Esophagus (tissue), 2 donors: ENCODE measurements around the gene MESD. TPM values are rescaled to one million over a fixed set of nuclear protein-coding genes. Genes with fewer than 3 reads are reported as not detected.
A peak's percentile ranks its signal among the peaks of the same experiment; 100 is the strongest.

Experiments used
- H3K27ac ChIP-seq, 2 donors: one replicate each; pipeline ENCODE4 v1.5.1; 2013; ENCODE audit warnings: low read depth in 2 of 2, mild to moderate bottlenecking in 2 of 2, inconsistent platforms in 1 of 2, low read length in 1 of 2, moderate library complexity in 1 of 2
- H3K27me3 ChIP-seq, 2 donors: one replicate each; pipeline ENCODE4 v1.6.1; 2013; ENCODE audit warnings: low read length in 2 of 2, control low read depth in 1 of 2, mild to moderate bottlenecking in 1 of 2; ENCODE audit not compliant: insufficient read depth in 2 of 2, control insufficient read depth in 1 of 2
- H3K36me3 ChIP-seq, 2 donors: one replicate each; pipeline ENCODE4 v1.6.1; 2013; ENCODE audit warnings: low read length in 1 of 2; ENCODE audit not compliant: control insufficient read depth in 2 of 2, insufficient read depth in 2 of 2
- H3K4me1 ChIP-seq, 2 donors: one replicate each; pipeline ENCODE4 v1.6.1; 2013; ENCODE audit warnings: low read length in 1 of 2; ENCODE audit not compliant: control insufficient read depth in 2 of 2, insufficient read depth in 2 of 2
- H3K4me3 ChIP-seq, 2 donors: one replicate each; pipeline ENCODE4 v1.5.1; 2013; ENCODE audit warnings: low read length in 2 of 2, mild to moderate bottlenecking in 2 of 2, low read depth in 1 of 2, moderate library complexity in 1 of 2
- H3K9me3 ChIP-seq, 2 donors: one replicate each; pipeline ENCODE4 v1.6.1; 2013; ENCODE audit warnings: mild to moderate bottlenecking in 2 of 2, low read depth in 1 of 2, low read length in 1 of 2, moderate library complexity in 1 of 2; ENCODE audit not compliant: control insufficient read depth in 2 of 2, insufficient read depth in 1 of 2
- WGBS, 2 donors: extraction: QIAGEN DNeasy Blood & Tissue Kit; methylation state at CpG; one replicate each; pipeline ENCODE4 v1.1.7; 2013; 5-methylcytosine and 5-hydroxymethylcytosine counted together
- polyA plus RNA-seq, 2 donors: library from polyadenylated mRNA; stranded (reverse); fragments of 200-250 nt; gene quantifications; one replicate each; pipeline ENCODE4 v1.2.3, GENCODE V29; 2013
- donor health status: healthy with polysubstance abuse.
- donor health status: Bipolar disorder and iron deficiency.

The MESD gene
- polyA plus RNA-seq, 2 donors: 11.4 to 14.4 TPM

DNA sequence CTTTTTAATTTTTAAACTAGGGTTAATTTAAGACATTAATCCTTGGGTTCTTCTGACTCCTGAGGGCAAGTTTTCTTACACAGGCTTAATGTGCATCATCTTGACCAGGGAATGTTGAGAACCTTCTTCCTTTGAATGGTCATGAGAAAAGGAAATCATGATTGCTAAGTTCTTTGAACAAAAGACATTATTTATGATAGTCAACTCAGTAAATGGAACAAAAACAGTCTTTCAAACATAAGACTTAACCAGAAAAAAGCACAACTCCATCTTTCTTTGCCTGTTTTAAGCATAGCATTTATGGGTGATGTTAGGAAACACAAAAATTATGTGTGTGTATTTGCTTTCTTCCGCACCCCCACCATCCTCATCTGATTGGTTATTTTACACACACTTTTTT, 16.5 kb upstream of the MESD start:
- Histone ChIP-seq H3K27ac (no peak overlapping the region), H3K27me3 (no peaks in the 10 kb centered on the region), H3K4me1 (peaks cover 7 to 10% of the 10 kb centered on the region in 2 donors), H3K36me3 (peaks cover 0 to 10% of the 10 kb centered on the region in 2 donors), H3K9me3 (peaks cover 0 to 7% of the 10 kb centered on the region in 2 donors), H3K4me3 (no peak overlapping the region)
- WGBS, 2 donors: 86 to 95% methylated on average over 1 of the region's 1 CpG

DNA sequence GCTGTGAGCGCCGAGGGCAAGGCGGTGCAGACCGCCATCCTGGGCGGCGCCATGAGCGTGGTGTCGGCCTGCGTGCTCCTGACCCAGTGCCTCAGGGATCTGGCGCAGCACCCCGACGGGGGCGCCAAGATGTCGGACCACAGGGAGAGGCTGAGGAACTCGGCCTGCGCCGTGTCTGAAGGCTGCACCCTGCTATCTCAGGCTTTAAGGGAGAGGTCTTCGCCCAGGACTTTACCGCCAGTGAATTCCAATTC, 13.4 kb upstream of the MESD start:
- Histone ChIP-seq H3K4me3 (peak overlapping the region; percentile 78 to 96), H3K36me3 (peaks cover 0 to 10% of the 10 kb centered on the region in 2 donors), H3K4me1 (peaks cover 7 to 10% of the 10 kb centered on the region in 2 donors), H3K27me3 (no peaks in the 10 kb centered on the region), H3K27ac (no peak overlapping the region), H3K9me3 (peaks cover 0 to 7% of the 10 kb centered on the region in 2 donors)
- WGBS, 2 donors: 82 to 93% methylated on average over 12 to 19 of the region's 19 CpGs

DNA sequence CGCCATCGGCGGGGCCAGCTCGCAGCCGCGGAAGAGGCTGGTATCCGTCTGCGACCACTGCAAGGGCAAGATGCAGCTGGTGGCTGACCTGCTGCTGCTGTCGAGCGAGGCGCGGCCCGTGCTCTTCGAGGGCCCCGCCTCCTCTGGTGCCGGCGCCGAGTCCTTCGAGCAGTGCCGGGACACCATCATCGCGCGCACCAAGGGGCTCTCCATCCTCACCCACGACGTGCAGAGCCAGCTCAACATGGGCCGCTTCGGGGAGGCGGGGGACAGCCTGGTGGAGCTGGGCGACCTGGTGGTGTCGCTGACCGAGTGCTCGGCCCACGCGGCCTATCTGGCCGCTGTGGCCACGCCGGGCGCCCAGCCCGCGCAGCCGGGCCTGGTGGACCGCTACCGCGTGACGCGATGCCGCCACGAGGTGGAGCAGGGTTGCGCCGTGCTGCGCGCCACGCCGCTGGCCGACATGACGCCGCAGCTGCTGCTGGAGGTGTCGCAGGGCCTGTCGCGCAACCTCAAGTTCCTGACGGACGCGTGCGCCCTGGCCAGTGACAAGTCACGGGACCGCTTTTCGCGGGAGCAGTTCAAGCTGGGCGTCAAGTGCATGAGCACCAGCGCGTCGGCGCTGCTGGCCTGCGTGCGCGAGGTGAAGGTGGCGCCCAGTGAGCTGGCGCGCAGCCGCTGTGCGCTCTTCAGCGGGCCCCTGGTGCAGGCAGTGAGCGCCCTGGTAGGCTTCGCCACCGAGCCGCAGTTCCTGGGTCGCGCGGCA, 12.9 kb upstream of the MESD start:
- Histone ChIP-seq H3K4me3 (peak overlapping the region; percentile 78 to 96), H3K4me1 (peaks cover 7 to 10% of the 10 kb centered on the region in 2 donors), H3K27me3 (no peaks in the 10 kb centered on the region), H3K27ac (peak overlapping the region; percentile 98 to 100), H3K36me3 (peaks cover 0 to 10% of the 10 kb centered on the region in 2 donors), H3K9me3 (peaks cover 0 to 7% of the 10 kb centered on the region in 2 donors)
- WGBS, 2 donors: 63% methylated on average over 85 to 89 of the region's 89 CpGs

DNA sequence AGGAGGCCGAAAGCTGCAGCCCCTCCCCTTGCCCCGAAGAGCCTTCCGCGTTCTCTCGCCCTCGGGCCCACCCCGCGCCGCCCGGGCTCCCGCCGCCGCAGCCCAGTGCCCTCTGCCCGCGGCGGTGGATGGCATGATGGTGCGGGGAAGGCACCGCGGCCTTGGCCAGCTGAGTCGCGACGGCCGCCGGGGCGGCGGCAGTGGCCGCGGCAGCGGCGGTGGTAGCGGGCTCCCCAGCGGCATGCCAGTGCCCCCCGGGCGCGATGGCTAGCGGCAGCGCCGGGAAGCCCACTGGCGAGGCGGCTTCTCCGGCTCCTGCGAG, 12.4 kb upstream of the MESD start:
- 1 to 2% methylated on average over 39 to 42 of the region's 42 CpGs for WGBS, 2 donors
- H3K9me3 ChIP-seq: peaks cover 0 to 7% of the 10 kb centered on the region in 2 donors
- no peaks in the 10 kb centered on the region for H3K27me3 ChIP-seq
- H3K36me3 ChIP-seq: peaks cover 0 to 10% of the 10 kb centered on the region in 2 donors
- H3K4me3 ChIP-seq: peak overlapping the region; percentile 78 to 96
- peak overlapping the region; percentile 98 to 100 for H3K27ac ChIP-seq
- peaks cover 7 to 10% of the 10 kb centered on the region in 2 donors for H3K4me1 ChIP-seq

DNA sequence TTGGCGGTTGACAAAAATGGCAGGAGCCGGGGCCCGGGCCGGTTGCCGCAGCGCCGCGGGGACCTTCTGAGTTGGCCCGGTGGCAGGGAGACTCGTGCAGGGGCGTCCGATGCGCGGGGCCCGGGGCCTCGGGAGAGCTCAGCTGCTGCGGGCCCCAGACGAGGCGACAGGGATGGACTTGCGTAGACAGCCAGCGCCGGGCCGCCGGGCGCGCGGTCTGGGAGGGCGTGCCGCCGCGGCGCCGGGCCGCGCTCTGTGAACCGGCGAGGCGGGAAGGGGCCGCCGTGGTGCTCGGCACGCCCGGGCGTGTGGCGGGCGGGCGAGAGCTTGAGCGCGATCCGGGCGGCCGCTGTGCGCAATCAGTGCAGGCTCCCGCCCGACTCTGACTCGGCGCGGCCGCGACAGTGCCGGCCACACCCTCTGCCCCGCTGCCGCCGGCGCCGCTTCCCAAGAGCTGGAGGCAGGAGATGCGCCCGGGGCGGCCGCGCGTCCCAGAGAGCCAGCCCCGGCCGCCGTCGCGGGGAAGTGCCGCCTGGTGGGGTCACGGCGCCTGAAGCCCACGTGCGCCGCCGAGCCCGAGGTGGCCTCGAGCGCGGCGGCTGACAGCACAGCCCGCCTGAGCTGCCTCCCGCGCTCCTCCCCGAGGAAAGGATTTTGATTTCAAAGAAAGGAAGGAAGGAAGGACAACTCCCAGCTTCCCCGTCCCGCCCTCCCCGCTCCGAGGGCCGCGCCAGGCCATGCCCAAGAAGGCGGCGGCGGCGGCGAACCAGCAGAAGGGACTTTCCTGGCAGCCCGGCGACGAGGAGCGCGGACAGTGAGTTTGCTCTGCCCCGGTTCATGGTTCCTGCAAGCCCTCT, 11.8 kb upstream of the MESD start:
- 0 to 1% methylated on average over 73 to 110 of the region's 110 CpGs for WGBS, 2 donors
- H3K27ac ChIP-seq: peak overlapping the region; percentile 98 to 100
- H3K27me3 ChIP-seq: no peaks in the 10 kb centered on the region
- H3K4me3 ChIP-seq: peak overlapping the region; percentile 78 to 96
- peaks cover 0 to 10% of the 10 kb centered on the region in 2 donors for H3K36me3 ChIP-seq
- H3K9me3 ChIP-seq: peaks cover 0 to 7% of the 10 kb centered on the region in 2 donors
- H3K4me1 ChIP-seq: peaks cover 7 to 10% of the 10 kb centered on the region in 2 donors

DNA sequence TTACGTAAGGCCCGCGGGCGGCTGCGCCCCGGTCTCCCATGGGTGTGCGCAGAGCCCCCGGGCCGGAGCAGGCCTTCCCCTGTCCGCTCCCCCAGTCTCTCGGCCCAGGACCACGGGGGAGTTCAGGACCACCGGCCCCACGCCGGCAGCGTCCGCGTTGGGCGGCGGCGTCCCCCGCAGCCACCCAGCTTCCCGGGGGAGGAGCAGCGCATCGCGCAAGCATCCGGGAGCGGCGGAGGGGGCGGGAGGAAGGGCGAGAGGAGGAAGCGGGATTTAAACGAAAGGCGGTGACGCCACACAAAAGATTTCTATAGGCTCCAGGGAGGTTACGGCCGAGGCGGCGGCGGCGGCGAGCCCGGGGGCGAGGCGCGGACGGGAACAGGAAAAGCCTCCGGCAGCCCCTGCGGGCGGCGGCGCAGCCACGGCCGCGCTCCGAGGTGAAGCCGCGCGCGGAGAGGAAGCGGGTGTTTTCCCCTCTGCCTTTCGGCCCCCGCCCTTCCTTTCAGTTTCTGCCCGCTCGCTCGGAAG, 11.1 kb upstream of the MESD start, which contains the start of gene TLNRD1:
TLNRD1 (plus strand) TSS at position 300 of the 528 bp plus-strand sequence. CDS start 1,349 bp downstream, outside the sequence.
- Histone ChIP-seq H3K27me3 (no peaks in the 10 kb centered on the region), H3K27ac (peak within 1 kb of the TSS; percentile 98 to 100), H3K4me1 (peaks cover 7 to 10% of the 10 kb centered on the region in 2 donors), H3K4me3 (peak within 1 kb of the TSS; percentile 78 to 96), H3K9me3 (peaks cover 0 to 7% of the 10 kb centered on the region in 2 donors), H3K36me3 (peaks cover 0 to 10% of the 10 kb centered on the region in 2 donors)
- WGBS, 2 donors: 0 to 1% methylated on average over 66 of the region's 66 CpGs

DNA sequence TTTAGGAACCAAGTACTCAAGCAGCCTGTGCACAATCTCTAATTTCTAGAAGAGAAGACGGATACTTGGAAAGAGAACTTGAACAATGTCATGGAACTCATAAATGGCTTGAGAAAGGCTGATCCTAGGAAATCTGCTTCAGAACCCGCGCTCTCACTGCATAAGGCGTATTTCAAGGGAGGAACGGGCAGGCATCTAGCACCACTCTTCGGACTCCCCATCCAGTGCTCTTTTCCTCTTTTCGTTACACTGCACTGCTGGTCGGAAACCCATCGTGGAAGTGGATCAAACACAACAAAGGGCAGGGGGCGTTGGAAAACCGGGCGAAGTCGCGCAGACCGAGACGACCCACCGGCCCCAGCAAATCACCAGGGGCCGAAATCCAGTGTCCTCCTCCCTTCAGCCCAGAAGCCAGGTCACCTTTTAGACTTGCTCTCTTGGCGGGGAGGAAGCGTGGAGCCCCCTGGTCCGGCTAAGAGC, 10.6 kb upstream of the MESD start:
- H3K27me3 ChIP-seq: no peaks in the 10 kb centered on the region
- peaks cover 0 to 10% of the 10 kb centered on the region in 2 donors for H3K36me3 ChIP-seq
- 3 to 5% methylated on average over 21 of the region's 21 CpGs for WGBS, 2 donors

DNA sequence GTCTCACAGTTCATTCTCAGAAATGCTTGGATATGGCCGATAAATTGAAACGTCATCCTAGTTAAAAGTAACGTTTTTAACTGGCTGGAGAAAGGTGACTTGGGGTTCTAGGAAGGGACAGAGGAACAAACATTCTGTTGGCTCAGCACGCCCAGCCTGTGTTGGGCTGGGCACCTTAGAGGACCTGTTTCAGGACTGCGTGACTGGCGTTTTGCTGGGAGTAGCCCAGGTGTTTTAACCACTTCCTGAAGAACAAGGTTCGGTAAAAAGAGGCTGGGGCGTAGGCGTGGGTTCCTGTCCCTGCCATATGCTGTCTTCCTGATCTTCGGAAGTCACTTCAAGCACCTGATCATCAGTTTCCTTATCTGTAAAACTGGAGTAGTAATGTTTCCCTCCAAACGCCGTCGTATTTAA, 10.0 kb upstream of the MESD start:
- Histone ChIP-seq H3K9me3 (peaks cover 0 to 7% of the 10 kb centered on the region in 2 donors), H3K36me3 (peaks cover 0 to 10% of the 10 kb centered on the region in 2 donors), H3K27ac (peak overlapping the region; percentile 76 to 100), H3K4me3 (peak overlapping the region; percentile 78 to 96), H3K4me1 (peaks cover 7 to 10% of the 10 kb centered on the region in 2 donors), H3K27me3 (no peaks in the 10 kb centered on the region)
- 28 to 47% methylated on average over 13 of the region's 13 CpGs for WGBS, 2 donors

More for the DNA sequence above, 10.6 kb upstream of the MESD start:
- Histone ChIP-seq H3K27ac (peak overlapping the region; percentile 98 to 100), H3K4me3 (peak overlapping the region; percentile 78 to 96), H3K9me3 (peaks cover 0 to 7% of the 10 kb centered on the region in 2 donors), H3K4me1 (peaks cover 7 to 10% of the 10 kb centered on the region in 2 donors)

DNA sequence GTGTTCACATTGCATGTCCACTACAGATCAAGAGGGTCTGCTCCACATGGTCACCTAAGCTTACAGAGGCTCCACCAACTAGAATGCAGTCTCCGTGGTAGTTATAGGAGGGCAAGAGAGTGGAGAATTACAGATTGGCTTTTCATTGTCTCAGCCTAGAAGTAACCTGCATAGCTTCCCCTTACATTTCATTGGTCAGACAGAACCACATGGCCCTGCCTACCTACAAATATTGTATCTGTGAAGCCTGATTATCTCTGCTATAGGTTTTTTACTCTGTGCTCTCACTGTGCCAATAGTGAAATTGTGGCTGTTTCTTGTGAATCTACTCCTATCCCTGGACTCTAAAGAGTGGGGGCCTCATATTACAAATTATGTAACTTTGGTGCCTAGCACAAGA, 8.6 kb upstream of the MESD start:
- no peak overlapping the region for H3K27ac ChIP-seq

More for the DNA sequence above, 8.6 kb upstream of the MESD start:
- Histone ChIP-seq H3K4me1 (peaks cover 7 to 10% of the 10 kb centered on the region in 2 donors), H3K36me3 (peaks cover 0 to 10% of the 10 kb centered on the region in 2 donors), H3K27me3 (no peaks in the 10 kb centered on the region), H3K4me3 (no peak overlapping the region), H3K9me3 (peaks cover 0 to 7% of the 10 kb centered on the region in 2 donors)
- WGBS, 2 donors: 81% methylated on average over 1 of the region's 1 CpG
